Endothelial cell of umbilical vein (primary cell): ENCODE measurements around the gene GCLC. TPM values are rescaled to one million over a fixed set of nuclear protein-coding genes. Genes with fewer than 3 reads are reported as not detected.

ENCODE experiments used
- BruUV-seq: library from RNA; stranded (reverse); fragments of 400-500 nt; replicated peaks from 2 replicates; lab custom pipeline; 2021; lab: Mats Ljungman, UMichigan
- CTCF ChIA-PET: fragments of 300-600, 350-600 bp; sonication (Branson Sonifier 250); formaldehyde crosslinking; loops from one replicate; lab custom pipeline; 2021; ENCODE audit warnings: antibody characterized with exemption, inconsistent platforms; lab: Charles Lee
- POLR2A ChIA-PET: fragments of 300-600, 350-600 bp; sonication (Branson Sonifier 250); formaldehyde crosslinking; loops from one replicate; lab custom pipeline; 2021; ENCODE audit warnings: antibody characterized with exemption, inconsistent platforms; lab: Charles Lee
- DNase-seq: peaks from one replicate; pipeline ENCODE4 v3.0.0-alpha.2; 2011; ENCODE audit warnings: low read depth, low spot score
- FAIRE-seq: peaks from 2 replicates; lab custom pipeline; 2011; peaks lifted over from hg19 to GRCh38; lab: Jason Lieb, UNC
- H2AFZ ChIP-seq: 2 replicates; pipeline ENCODE4 v1.6.0; 2012; ENCODE audit warnings: low read depth, low read length, control low read depth, inconsistent platforms
- H3K27ac ChIP-seq: 2 replicates; pipeline ENCODE4 v1.5.1; 2011; ENCODE audit warnings: low read depth, mild to moderate bottlenecking, control low read depth, low read length, moderate library complexity; ENCODE audit not compliant: insufficient read depth
- H3K27me3 ChIP-seq, 2 experiments: 2 replicates each; pipeline versions ENCODE4 v1.6.0 to v1.6.1; 2011; ENCODE audit warnings: low read length in 2 of 2, mixed read lengths in 1 of 2; ENCODE audit not compliant: control insufficient read depth in 2 of 2, insufficient read depth in 2 of 2
- H3K36me3 ChIP-seq, 2 experiments: 2 replicates in 1 of 2; 3 replicates in 1 of 2; pipeline ENCODE4 v1.5.1; 2011; ENCODE audit warnings: low read length in 2 of 2, mild to moderate bottlenecking in 1 of 2, moderate library complexity in 1 of 2; ENCODE audit not compliant: control insufficient read depth in 2 of 2, insufficient read depth in 2 of 2; ENCODE audit errors: extremely low read depth in 1 of 2
- H3K4me1 ChIP-seq: 3 replicates; pipeline ENCODE4 v1.5.1; 2011; ENCODE audit warnings: mild to moderate bottlenecking, low read length; ENCODE audit not compliant: control insufficient read depth, insufficient read depth; ENCODE audit errors: extremely low read depth
- H3K4me2 ChIP-seq: 2 replicates; pipeline ENCODE4 v1.6.1; 2011; ENCODE audit warnings: low read length, control low read depth, mixed read lengths; ENCODE audit not compliant: insufficient read depth
- H3K4me3 ChIP-seq, 3 experiments: fragments of 200-600 bp in 1 of 3; sonication (generic), shearing (Covaris generic) in 1 of 3; replicated peaks in 1 of 3; 2 replicates each; pipeline ENCODE4 v1.5.1; 2011 to 2016; ENCODE audit warnings: control low read depth in 3 of 3, low read length in 3 of 3, mild to moderate bottlenecking in 2 of 3, inconsistent platforms in 1 of 3, low read depth in 1 of 3, moderate library complexity in 1 of 3; ENCODE audit not compliant: insufficient read depth in 1 of 3
- H3K79me2 ChIP-seq: 2 replicates; pipeline ENCODE4 v1.6.0; 2012; ENCODE audit warnings: low read length, inconsistent platforms; ENCODE audit not compliant: control insufficient read depth, insufficient read depth
- H3K9ac ChIP-seq: replicated peaks from 2 replicates; pipeline ENCODE3; 2011; ENCODE audit warnings: low read length, control low read depth; ENCODE audit not compliant: insufficient read depth; ENCODE audit errors: extremely low read depth
- H3K9me1 ChIP-seq: replicated peaks from 3 replicates; pipeline ENCODE4 v1.6.0; 2011; ENCODE audit warnings: mild to moderate bottlenecking, low read length; ENCODE audit not compliant: control insufficient read depth, insufficient read depth; ENCODE audit errors: extremely low read depth
- H3K9me3 ChIP-seq: replicated peaks from 2 replicates; pipeline ENCODE4 v1.5.1; 2012; ENCODE audit warnings: low read length, inconsistent platforms; ENCODE audit not compliant: control insufficient read depth, insufficient read depth
- H4K20me1 ChIP-seq: replicated peaks from 2 replicates; pipeline ENCODE3; 2011; ENCODE audit warnings: mild to moderate bottlenecking, low read length; ENCODE audit not compliant: control insufficient read depth, insufficient read depth; ENCODE audit errors: extremely low read depth
- EZH2 ChIP-seq: IDR thresholded peaks from 2 replicates; pipeline ENCODE4 v1.6.1; 2012; ENCODE audit warnings: borderline replicate concordance, low read depth, mild to moderate bottlenecking, moderate library complexity, low read length, inconsistent platforms; ENCODE audit not compliant: severe bottlenecking
- FOS ChIP-seq: IDR thresholded peaks from 2 replicates; pipeline ENCODE4 v1.6.1; 2011; ENCODE audit warnings: mild to moderate bottlenecking, low read length, moderate library complexity, borderline replicate concordance; ENCODE audit not compliant: insufficient read depth
- GATA2 ChIP-seq: IDR thresholded peaks from 2 replicates; pipeline ENCODE4 v1.7.0; 2011; ENCODE audit warnings: low read depth, mild to moderate bottlenecking, moderate library complexity, mixed read lengths, low read length; ENCODE audit not compliant: insufficient read length, insufficient read depth
- JUN ChIP-seq: IDR thresholded peaks from 2 replicates; pipeline ENCODE4 v1.6.1; 2011; ENCODE audit warnings: borderline replicate concordance, low read depth; ENCODE audit not compliant: insufficient read length, insufficient read depth
- MYC ChIP-seq: IDR thresholded peaks from one replicate; pipeline ENCODE4 v1.6.1; 2011; ENCODE audit warnings: mild to moderate bottlenecking, low read depth, low read length
- POLR2A ChIP-seq: IDR thresholded peaks from 2 replicates; pipeline ENCODE4 v1.6.1; 2012; ENCODE audit warnings: low read depth, mild to moderate bottlenecking, control low read depth, low read length
- POLR2AphosphoS5 ChIP-seq: IDR thresholded peaks from 2 replicates; pipeline ENCODE4 v1.6.1; 2012; ENCODE audit warnings: low read depth, mild to moderate bottlenecking, control low read depth, low read length, moderate library complexity; ENCODE audit not compliant: insufficient read depth
- dilution Hi-C: fragments of 300-500 bp; cut with MboI; formaldehyde crosslinking; loops from one replicate; pipeline ENCODE4 v1.15.0; 2019; ENCODE audit warnings: low sequenced_read_pairs; ENCODE audit not compliant: extremely low pct_ligation_motif_present
- intact Hi-C: fragments of 100-400 bp; cut with micrococcal nuclease; formaldehyde crosslinking; loops from one replicate; pipeline ENCODE4 v1.10.0; 2022
- polyA plus RNA-seq, 4 experiments: library from polyadenylated mRNA; depleted of rRNA in 3 of 4; stranded (reverse) in 3 of 4; unstranded in 1 of 4; fragments of >200 nt; gene quantifications; 2 replicates each; pipeline versions ENCODE4 v1.2.1 to v1.2.3, GENCODE V29; 2011 to 2012; ENCODE audit warnings: missing spikeins in 1 of 4
- total RNA-seq: library from RNA; stranded (reverse); gene quantifications from 2 replicates; pipeline ENCODE4 v1.2.3, GENCODE V29; 2021
- TF ChIP-seq, protein P1 (sequence below): IDR thresholded peaks from 2 replicates; pipeline ENCODE4 v1.6.1; 2011; ENCODE audit not compliant: insufficient read depth, insufficient read length
- TF ChIP-seq, protein P2 (sequence below), 2 donors: IDR thresholded peaks; 1 replicate in 1 of 2; 2 replicates in 1 of 2; pipeline ENCODE4 v1.5.1; 2011; ENCODE audit warnings: low read length in 2 of 2, mild to moderate bottlenecking in 2 of 2, moderate library complexity in 2 of 2, control low read depth in 1 of 2, inconsistent platforms in 1 of 2, low read depth in 1 of 2; ENCODE audit not compliant: insufficient read depth in 1 of 2; ENCODE audit errors: extremely low read depth in 1 of 2

Gene GCLC
- total and polyA plus RNA-seq, 2 donors (not counting 3 experiments of a cell fraction or from before 2014, with no cell fraction given) = 7.3 to 22.8 TPM

DNA sequence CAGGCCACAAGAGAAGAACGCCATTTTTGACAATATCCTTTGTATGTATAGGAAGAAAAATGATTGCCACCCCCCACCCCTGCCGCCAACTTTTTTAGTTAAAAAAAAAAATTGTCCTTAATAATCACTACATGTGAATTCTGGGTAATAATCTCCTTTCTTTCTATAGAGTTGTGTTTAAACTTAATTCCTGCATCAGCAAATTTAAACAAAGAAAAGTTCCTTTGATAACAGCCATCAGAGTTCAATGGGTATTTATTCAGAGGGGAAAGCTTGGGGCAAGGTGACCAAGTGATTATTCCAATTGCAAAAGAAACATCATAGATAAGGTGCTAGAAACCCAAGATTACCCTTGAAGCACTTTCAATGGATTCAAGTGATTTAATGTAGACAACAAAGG is 47.0 kb downstream of the GCLC start:
- Histone ChIP-seq H2AFZ (no peak overlapping the region), H3K4me1 (no peaks in the 10 kb centered on the region), H3K27me3 (no peaks in the 10 kb centered on the region), H3K9ac (no peak overlapping the region), H3K9me1 (no peaks in the 10 kb centered on the region), H3K4me2 (no peak overlapping the region), H3K9me3 (no peaks in the 10 kb centered on the region), H3K36me3 (peaks cover 0 to 5% of the 10 kb centered on the region in 2 experiments), H3K4me3 (no peak overlapping the region), H3K79me2 (no peaks in the 10 kb centered on the region), H3K27ac (no peak overlapping the region), H4K20me1 (no peaks in the 10 kb centered on the region)
- ChIA-PET CTCF (interaction anchor here (5.7 to 6.2 kb wide), 2 partner anchors 221 to 227 kb away, joined by 52 to 71 read pairs; no protein-coding TSS in a partner anchor), POLR2A (no interaction called here)
- BruUV-seq = no TSS peak
- intact Hi-C loops = no loop called here
- dilution Hi-C loops = no loop called here
- DNase-seq = no peak
- FAIRE-seq = no peak
- no peak for TF ChIP-seq POLR2AphosphoS5
- TF ChIP-seq EZH2 = no peak
- TF ChIP-seq GATA2 = no peak
- TF ChIP-seq POLR2A = no peak
- TF ChIP-seq, protein P1, sequence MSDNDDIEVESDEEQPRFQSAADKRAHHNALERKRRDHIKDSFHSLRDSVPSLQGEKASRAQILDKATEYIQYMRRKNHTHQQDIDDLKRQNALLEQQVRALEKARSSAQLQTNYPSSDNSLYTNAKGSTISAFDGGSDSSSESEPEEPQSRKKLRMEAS = no peak
- no peak for TF ChIP-seq MYC
- TF ChIP-seq FOS = no peak
- TF ChIP-seq, protein P2, sequence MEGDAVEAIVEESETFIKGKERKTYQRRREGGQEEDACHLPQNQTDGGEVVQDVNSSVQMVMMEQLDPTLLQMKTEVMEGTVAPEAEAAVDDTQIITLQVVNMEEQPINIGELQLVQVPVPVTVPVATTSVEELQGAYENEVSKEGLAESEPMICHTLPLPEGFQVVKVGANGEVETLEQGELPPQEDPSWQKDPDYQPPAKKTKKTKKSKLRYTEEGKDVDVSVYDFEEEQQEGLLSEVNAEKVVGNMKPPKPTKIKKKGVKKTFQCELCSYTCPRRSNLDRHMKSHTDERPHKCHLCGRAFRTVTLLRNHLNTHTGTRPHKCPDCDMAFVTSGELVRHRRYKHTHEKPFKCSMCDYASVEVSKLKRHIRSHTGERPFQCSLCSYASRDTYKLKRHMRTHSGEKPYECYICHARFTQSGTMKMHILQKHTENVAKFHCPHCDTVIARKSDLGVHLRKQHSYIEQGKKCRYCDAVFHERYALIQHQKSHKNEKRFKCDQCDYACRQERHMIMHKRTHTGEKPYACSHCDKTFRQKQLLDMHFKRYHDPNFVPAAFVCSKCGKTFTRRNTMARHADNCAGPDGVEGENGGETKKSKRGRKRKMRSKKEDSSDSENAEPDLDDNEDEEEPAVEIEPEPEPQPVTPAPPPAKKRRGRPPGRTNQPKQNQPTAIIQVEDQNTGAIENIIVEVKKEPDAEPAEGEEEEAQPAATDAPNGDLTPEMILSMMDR (IDR thresholded peaks at IDR 0.05; ENCODE audit: extremely low read depth in 1 of 2, insufficient read depth in 1 of 2, low read depth in 1 of 2, low read length in 2 of 2) = no peak
- TF ChIP-seq JUN = no peak
